HCT116 (cell line): ENCODE measurements around the gene KHSRP. TPM values are rescaled to one million over a fixed set of nuclear protein-coding genes. Genes with fewer than 3 reads are reported as not detected.

Source experiments
- ATAC-seq: fragments of 200-7000 bp; cut with Tn5 transposase; 2 replicates; pipeline ENCODE4 v1.9.1; 2020; ENCODE audit warnings: mild to moderate bottlenecking, moderate library complexity
- BruUV-seq: library from RNA; stranded (reverse); fragments of 400-500 nt; replicated peaks from 2 replicates; lab custom pipeline; 2021; lab: Mats Ljungman, UMichigan
- CTCF ChIA-PET: fragments of 300-600 bp; sonication (Branson Sonifier 250); formaldehyde crosslinking; loops from one replicate; lab custom pipeline; 2021; ENCODE audit warnings: antibody characterized with exemption; lab: Charles Lee
- POLR2A ChIA-PET: fragments of 300-600, 350-600 bp; sonication (Branson Sonifier 250); formaldehyde crosslinking; loops from one replicate; lab custom pipeline; 2021; ENCODE audit warnings: antibody characterized with exemption; lab: Charles Lee
- RAD21 ChIA-PET, 2 experiments: fragments of 300-600 bp; sonication (Branson Sonifier 250); formaldehyde crosslinking; loops; one replicate each; lab custom pipeline; 2023; ENCODE audit warnings: low total read pairs in 2 of 2; ENCODE audit not compliant: uncharacterized antibody in 2 of 2, unreplicated experiment in 2 of 2, low non-redundant PET in 1 of 2; lab: Charles Lee
- DNase-seq: peaks from one replicate; pipeline ENCODE4 v3.0.0-alpha.2; 2010; ENCODE audit warnings: low read depth, low spot score
- H2AFZ ChIP-seq: fragments of 200-600 bp; shearing (Covaris generic), sonication (generic); 2 replicates; pipeline ENCODE4 v1.6.1; 2017; ENCODE audit warnings: low read depth, mixed run types, mixed read lengths, antibody characterized with exemption, low read length; ENCODE audit not compliant: poor library complexity, severe bottlenecking
- H3K27ac ChIP-seq: 2 replicates; pipeline ENCODE4 v1.5.1; 2012; ENCODE audit warnings: low read depth, low read length
- H3K27me3 ChIP-seq: fragments of 200-600 bp; sonication (generic); 2 replicates; pipeline ENCODE4 v1.6.1; 2016; ENCODE audit warnings: mixed run types, low read length, mixed read lengths; ENCODE audit not compliant: insufficient read depth
- H3K36me3 ChIP-seq, 2 experiments: fragments of 200-500 bp in 1 of 2; fragments of 200-600 bp in 1 of 2; sonication (Bioruptor generic) in 1 of 2; sonication (generic) in 1 of 2; 2 replicates each; pipeline versions ENCODE4 v1.5.1 to v1.6.1; 2014 to 2016; ENCODE audit warnings: low read length in 2 of 2, inconsistent platforms in 1 of 2, mixed read lengths in 1 of 2, mixed run types in 1 of 2; ENCODE audit not compliant: insufficient read depth in 2 of 2, control insufficient read depth in 1 of 2
- H3K4me1 ChIP-seq, 2 experiments: fragments of 200-600 bp in 1 of 2; sonication (generic) in 1 of 2; 2 replicates each; pipeline versions ENCODE4 v1.5.1 to v1.6.1; 2012 to 2017; ENCODE audit warnings: low read length in 2 of 2, inconsistent platforms in 1 of 2, mild to moderate bottlenecking in 1 of 2, mixed read lengths in 1 of 2, mixed run types in 1 of 2, moderate library complexity in 1 of 2; ENCODE audit not compliant: insufficient read depth in 2 of 2, control insufficient read depth in 1 of 2
- H3K4me2 ChIP-seq: fragments of 200-600 bp; sonication (generic); 2 replicates; pipeline ENCODE4 v1.6.1; 2017; ENCODE audit warnings: mixed run types, low read length, mixed read lengths
- H3K4me3 ChIP-seq, 2 experiments: fragments of 200-600 bp in 1 of 2; sonication (generic) in 1 of 2; replicated peaks in 1 of 2; 2 replicates each; pipeline ENCODE4 v1.5.1; 2011 to 2016; ENCODE audit warnings: low read length in 2 of 2, control low read depth in 1 of 2, low read depth in 1 of 2, mild to moderate bottlenecking in 1 of 2, mixed read lengths in 1 of 2, mixed run types in 1 of 2
- H3K79me2 ChIP-seq: fragments of 200-600 bp; sonication (generic); 2 replicates; pipeline ENCODE4 v1.6.1; 2017; ENCODE audit warnings: mild to moderate bottlenecking, mixed run types, low read length, moderate library complexity, mixed read lengths; ENCODE audit not compliant: insufficient read depth
- H3K9ac ChIP-seq: fragments of 200-600 bp; sonication (generic); 2 replicates; pipeline ENCODE4 v1.6.1; 2016; ENCODE audit warnings: low read length, mixed read lengths
- H3K9me2 ChIP-seq: fragments of 200-600 bp; sonication (generic), shearing (Covaris generic); 2 replicates; pipeline ENCODE4 v1.6.1; 2017; ENCODE audit warnings: mixed run types, mild to moderate bottlenecking, moderate library complexity; ENCODE audit not compliant: insufficient read depth
- H3K9me3 ChIP-seq, 2 experiments: fragments of 200-500 bp in 1 of 2; fragments of 200-600 bp in 1 of 2; sonication (Bioruptor generic) in 1 of 2; sonication (generic) in 1 of 2; 2 replicates each; pipeline ENCODE4 v1.6.1; 2014 to 2017; ENCODE audit warnings: low read length in 2 of 2, mixed read lengths in 2 of 2, inconsistent platforms in 1 of 2, low read depth in 1 of 2, mild to moderate bottlenecking in 1 of 2, mixed run types in 1 of 2, moderate library complexity in 1 of 2; ENCODE audit not compliant: control insufficient read depth in 1 of 2, insufficient read depth in 1 of 2
- H4K20me1 ChIP-seq: fragments of 200-600 bp; sonication (generic), shearing (Covaris generic); 2 replicates; pipeline ENCODE4 v1.6.1; 2017; ENCODE audit warnings: mixed run types, mild to moderate bottlenecking, moderate library complexity; ENCODE audit not compliant: insufficient read depth
- CBX3 ChIP-seq: IDR thresholded peaks from 2 replicates; pipeline ENCODE4 v1.6.1; 2012; ENCODE audit warnings: low read depth
- CEBPB ChIP-seq: IDR thresholded peaks from 2 replicates; pipeline ENCODE4 v1.6.1; 2012; ENCODE audit warnings: low read depth
- EGR1 ChIP-seq: IDR thresholded peaks from 2 replicates; pipeline ENCODE4 v1.6.1; 2012; ENCODE audit warnings: low read depth
- ELF1 ChIP-seq: IDR thresholded peaks from 2 replicates; pipeline ENCODE4 v1.6.1; 2012; ENCODE audit warnings: low read depth, borderline replicate concordance
- EZH2 ChIP-seq: fragments of 200-600 bp; sonication (generic); IDR thresholded peaks from 2 replicates; pipeline ENCODE4 v1.6.1; 2017; ENCODE audit warnings: antibody characterized with exemption, mixed run types
- FOSL1 ChIP-seq: IDR thresholded peaks from 2 replicates; pipeline ENCODE4 v1.6.1; 2012; ENCODE audit warnings: low read depth
- JUND ChIP-seq: IDR thresholded peaks from 2 replicates; pipeline ENCODE4 v1.6.1; 2012
- POLR2AphosphoS5 ChIP-seq: IDR thresholded peaks from 2 replicates; pipeline ENCODE4 v1.6.1; 2011; ENCODE audit warnings: mild to moderate bottlenecking, low read depth, low read length, moderate library complexity
- RAD21 ChIP-seq: IDR thresholded peaks from 2 replicates; pipeline ENCODE4 v1.6.1; 2012; ENCODE audit warnings: low read depth, mild to moderate bottlenecking
- SIN3A ChIP-seq: IDR thresholded peaks from 2 replicates; pipeline ENCODE4 v1.6.1; 2012; ENCODE audit warnings: low read depth
- SP1 ChIP-seq: IDR thresholded peaks from 2 replicates; pipeline ENCODE4 v1.6.1; 2012; ENCODE audit warnings: low read depth
- SRF ChIP-seq: IDR thresholded peaks from 2 replicates; pipeline ENCODE4 v1.6.1; 2012; ENCODE audit warnings: low read depth
- YY1 ChIP-seq: IDR thresholded peaks from 2 replicates; pipeline ENCODE4 v1.6.1; 2011; ENCODE audit warnings: low read length, low read depth, moderate library complexity, mild to moderate bottlenecking; ENCODE audit not compliant: insufficient replicate concordance; ENCODE audit errors: extremely low read depth
- ZFX ChIP-seq: fragments of 450-650 bp; IDR thresholded peaks from 2 replicates; pipeline ENCODE4 v1.6.1; 2017
- ZNF274 ChIP-seq: fragments of 200-500 bp; sonication (Bioruptor generic); IDR thresholded peaks from 2 replicates; pipeline ENCODE4 v1.6.1; 2014; ENCODE audit warnings: mild to moderate bottlenecking, low read depth, low read length, inconsistent platforms
- intact Hi-C: fragments of 100-400 bp; cut with micrococcal nuclease; formaldehyde crosslinking; loops from 2 replicates; pipeline ENCODE4 v1.10.0; 2022
- total RNA-seq: library from RNA; stranded (reverse); gene quantifications from one replicate; pipeline ENCODE4 v1.2.1, GENCODE V29; 2021; ENCODE audit not compliant: unreplicated experiment
- TF ChIP-seq, protein P1 (sequence below): IDR thresholded peaks from 2 replicates; pipeline ENCODE4 v1.6.1; 2012; ENCODE audit warnings: low read depth
- TF ChIP-seq, protein P2 (sequence below): IDR thresholded peaks from 2 replicates; pipeline ENCODE4 v1.6.1; 2012
- TF ChIP-seq, protein P3 (sequence below): IDR thresholded peaks from 2 replicates; pipeline ENCODE4 v1.6.1; 2011; ENCODE audit warnings: mild to moderate bottlenecking, low read length, moderate library complexity; ENCODE audit not compliant: insufficient replicate concordance; ENCODE audit errors: extremely low read depth

Gene KHSRP
- total RNA-seq, 1 experiment from 2014 or later: 553 TPM

DNA sequence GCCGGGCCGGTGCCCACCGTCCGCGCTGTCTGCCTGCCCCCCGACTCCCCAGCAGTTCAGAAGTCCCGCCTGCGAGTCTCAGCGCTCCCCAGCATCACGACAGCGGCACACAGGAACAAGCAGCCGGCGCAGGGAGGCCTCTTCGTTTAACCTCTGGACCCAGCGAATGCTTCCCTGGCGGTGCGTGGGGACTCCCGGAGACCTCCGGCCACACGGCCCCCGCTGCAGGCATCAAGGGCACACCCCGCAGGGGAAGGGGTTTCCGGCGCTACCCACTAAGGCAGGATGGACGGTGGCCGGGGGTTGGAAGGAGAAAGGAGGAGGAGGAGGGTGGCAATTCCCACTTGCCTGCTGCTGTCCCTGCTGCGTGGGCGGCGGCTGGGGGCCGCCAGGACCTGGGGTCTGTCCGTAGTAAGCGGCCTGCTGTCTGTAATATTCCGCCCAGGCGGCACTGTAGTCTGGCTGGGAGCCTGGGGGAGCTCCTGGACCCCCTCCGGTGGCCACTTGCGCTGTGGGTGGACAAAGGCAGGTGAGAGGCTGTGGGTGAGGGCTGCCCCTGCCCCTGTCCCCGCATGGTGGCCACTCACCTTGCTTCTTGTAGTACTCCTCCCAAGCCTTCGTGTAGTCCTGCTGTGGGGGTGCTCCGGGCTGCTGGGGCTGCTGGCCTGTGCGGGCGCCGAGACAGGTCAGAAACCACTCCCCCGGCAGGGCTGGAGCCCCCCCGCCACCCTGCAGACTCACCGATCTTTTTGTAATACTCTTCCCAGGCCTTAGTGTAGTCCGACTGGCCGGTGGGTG, 9.6 kb downstream of the KHSRP start:
- no peaks in the 10 kb centered on the region for H3K9me3 ChIP-seq
- H3K4me2 ChIP-seq: no peak overlapping the region
- CTCF ChIA-PET: no interaction called here
- no peaks in the 10 kb centered on the region for H4K20me1 ChIP-seq
- H3K79me2 ChIP-seq: peaks cover 36% of the 10 kb centered on the region
- ATAC-seq (no peak), DNase-seq (no peak)
- no peaks in the 10 kb centered on the region for H3K4me1 ChIP-seq
- no peak overlapping the region for H2AFZ ChIP-seq
- TF ChIP-seq SIN3A (no peak), ZNF274 (no peak), EGR1 (no peak), CEBPB (no peak), SRF (no peak), FOSL1 (no peak), ZFX (no peak), ELF1 (no peak), EZH2 (no peak), CBX3 (no peak), SP1 (no peak), JUND (no peak), YY1 (no peak), POLR2AphosphoS5 (no peak), RAD21 (no peak)
- TF ChIP-seq, protein P1, sequence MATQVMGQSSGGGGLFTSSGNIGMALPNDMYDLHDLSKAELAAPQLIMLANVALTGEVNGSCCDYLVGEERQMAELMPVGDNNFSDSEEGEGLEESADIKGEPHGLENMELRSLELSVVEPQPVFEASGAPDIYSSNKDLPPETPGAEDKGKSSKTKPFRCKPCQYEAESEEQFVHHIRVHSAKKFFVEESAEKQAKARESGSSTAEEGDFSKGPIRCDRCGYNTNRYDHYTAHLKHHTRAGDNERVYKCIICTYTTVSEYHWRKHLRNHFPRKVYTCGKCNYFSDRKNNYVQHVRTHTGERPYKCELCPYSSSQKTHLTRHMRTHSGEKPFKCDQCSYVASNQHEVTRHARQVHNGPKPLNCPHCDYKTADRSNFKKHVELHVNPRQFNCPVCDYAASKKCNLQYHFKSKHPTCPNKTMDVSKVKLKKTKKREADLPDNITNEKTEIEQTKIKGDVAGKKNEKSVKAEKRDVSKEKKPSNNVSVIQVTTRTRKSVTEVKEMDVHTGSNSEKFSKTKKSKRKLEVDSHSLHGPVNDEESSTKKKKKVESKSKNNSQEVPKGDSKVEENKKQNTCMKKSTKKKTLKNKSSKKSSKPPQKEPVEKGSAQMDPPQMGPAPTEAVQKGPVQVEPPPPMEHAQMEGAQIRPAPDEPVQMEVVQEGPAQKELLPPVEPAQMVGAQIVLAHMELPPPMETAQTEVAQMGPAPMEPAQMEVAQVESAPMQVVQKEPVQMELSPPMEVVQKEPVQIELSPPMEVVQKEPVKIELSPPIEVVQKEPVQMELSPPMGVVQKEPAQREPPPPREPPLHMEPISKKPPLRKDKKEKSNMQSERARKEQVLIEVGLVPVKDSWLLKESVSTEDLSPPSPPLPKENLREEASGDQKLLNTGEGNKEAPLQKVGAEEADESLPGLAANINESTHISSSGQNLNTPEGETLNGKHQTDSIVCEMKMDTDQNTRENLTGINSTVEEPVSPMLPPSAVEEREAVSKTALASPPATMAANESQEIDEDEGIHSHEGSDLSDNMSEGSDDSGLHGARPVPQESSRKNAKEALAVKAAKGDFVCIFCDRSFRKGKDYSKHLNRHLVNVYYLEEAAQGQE: no peak
- TF ChIP-seq, protein P2, sequence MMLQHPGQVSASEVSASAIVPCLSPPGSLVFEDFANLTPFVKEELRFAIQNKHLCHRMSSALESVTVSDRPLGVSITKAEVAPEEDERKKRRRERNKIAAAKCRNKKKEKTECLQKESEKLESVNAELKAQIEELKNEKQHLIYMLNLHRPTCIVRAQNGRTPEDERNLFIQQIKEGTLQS: no peak
- TF ChIP-seq, protein P3, sequence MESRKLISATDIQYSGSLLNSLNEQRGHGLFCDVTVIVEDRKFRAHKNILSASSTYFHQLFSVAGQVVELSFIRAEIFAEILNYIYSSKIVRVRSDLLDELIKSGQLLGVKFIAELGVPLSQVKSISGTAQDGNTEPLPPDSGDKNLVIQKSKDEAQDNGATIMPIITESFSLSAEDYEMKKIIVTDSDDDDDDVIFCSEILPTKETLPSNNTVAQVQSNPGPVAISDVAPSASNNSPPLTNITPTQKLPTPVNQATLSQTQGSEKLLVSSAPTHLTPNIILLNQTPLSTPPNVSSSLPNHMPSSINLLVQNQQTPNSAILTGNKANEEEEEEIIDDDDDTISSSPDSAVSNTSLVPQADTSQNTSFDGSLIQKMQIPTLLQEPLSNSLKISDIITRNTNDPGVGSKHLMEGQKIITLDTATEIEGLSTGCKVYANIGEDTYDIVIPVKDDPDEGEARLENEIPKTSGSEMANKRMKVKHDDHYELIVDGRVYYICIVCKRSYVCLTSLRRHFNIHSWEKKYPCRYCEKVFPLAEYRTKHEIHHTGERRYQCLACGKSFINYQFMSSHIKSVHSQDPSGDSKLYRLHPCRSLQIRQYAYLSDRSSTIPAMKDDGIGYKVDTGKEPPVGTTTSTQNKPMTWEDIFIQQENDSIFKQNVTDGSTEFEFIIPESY: no peak
- TF ChIP-seq, all 23 proteins: peak for 0
- no peak overlapping the region for H3K4me3 ChIP-seq
- ChIA-PET RAD21 (no interaction called here), POLR2A (no interaction called here)
- no peak overlapping the region for H3K27ac ChIP-seq
- H3K27me3 ChIP-seq: no peaks in the 10 kb centered on the region
- intact Hi-C loops: no loop called here
- no peaks in the 10 kb centered on the region for H3K9me2 ChIP-seq
- H3K9ac ChIP-seq: no peak overlapping the region
- BruUV-seq: no TSS peak
- peaks cover 49 to 54% of the 10 kb centered on the region in 2 experiments for H3K36me3 ChIP-seq
